Endothelial cell of umbilical vein (primary cell): ENCODE results near the gene CEBPZOS.

Experiments used
- JUN ChIP-seq: IDR thresholded peaks from 2 replicates; pipeline ENCODE4 v1.6.1; 2011; ENCODE audit warnings: borderline replicate concordance, low read depth; ENCODE audit not compliant: insufficient read length, insufficient read depth
- MYC ChIP-seq: IDR thresholded peaks from one replicate; pipeline ENCODE4 v1.6.1; 2011; ENCODE audit warnings: mild to moderate bottlenecking, low read depth, low read length
- POLR2A ChIP-seq: IDR thresholded peaks from 2 replicates; pipeline ENCODE4 v1.6.1; 2012; ENCODE audit warnings: low read depth, mild to moderate bottlenecking, control low read depth, low read length
- POLR2AphosphoS5 ChIP-seq: IDR thresholded peaks from 2 replicates; pipeline ENCODE4 v1.6.1; 2012; ENCODE audit warnings: low read depth, mild to moderate bottlenecking, control low read depth, low read length, moderate library complexity; ENCODE audit not compliant: insufficient read depth
- TF ChIP-seq, protein P1 (sequence below), 2 donors: IDR thresholded peaks; 1 replicate in 1 of 2; 2 replicates in 1 of 2; pipeline ENCODE4 v1.5.1; 2011; ENCODE audit warnings: low read length in 2 of 2, mild to moderate bottlenecking in 2 of 2, moderate library complexity in 2 of 2, control low read depth in 1 of 2, inconsistent platforms in 1 of 2, low read depth in 1 of 2; ENCODE audit not compliant: insufficient read depth in 1 of 2; ENCODE audit errors: extremely low read depth in 1 of 2

DNA sequence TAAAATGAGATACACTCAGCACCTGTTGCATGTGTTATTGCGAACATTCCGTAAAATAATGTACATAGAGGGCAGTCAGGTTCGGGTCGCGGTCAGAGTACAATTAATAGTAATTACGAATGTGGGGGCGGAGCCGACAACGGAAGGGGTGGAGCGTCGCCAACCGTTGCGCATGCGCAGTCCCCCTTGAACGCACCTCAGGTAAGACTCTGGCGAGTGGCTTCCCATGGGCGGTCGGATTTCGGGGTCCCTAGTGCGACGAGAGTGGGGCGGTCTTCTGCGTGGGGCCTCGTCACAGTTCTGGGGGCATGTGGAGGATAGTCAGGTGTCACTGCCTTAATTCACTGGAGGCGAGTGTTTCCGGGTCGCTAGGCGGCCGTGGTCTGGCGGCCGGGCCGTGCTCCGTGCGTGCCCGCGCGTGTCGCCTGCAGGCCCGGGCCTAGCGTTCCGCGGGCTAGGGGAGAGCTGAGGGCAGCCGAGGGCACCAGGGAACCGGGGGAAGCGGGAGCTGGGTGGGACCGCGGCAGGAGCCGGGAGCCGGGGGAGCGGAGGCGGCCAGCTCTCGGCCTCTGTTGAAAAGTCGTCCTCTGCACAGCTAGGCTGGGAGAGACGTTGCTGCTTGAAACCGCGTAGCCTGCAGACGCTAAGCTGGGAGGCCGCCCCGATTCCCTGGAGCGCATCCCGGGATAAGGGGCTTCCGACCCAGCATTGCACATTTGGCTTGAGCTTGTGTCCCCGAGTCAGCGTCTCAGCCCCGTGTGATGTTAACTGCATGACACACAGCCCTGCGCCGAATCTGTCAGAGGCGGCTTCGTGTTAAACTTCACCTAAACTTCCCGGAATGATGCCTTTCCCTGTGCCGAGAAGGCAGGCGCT lies at the start of gene CEBPZOS:
- TF ChIP-seq POLR2A (peak; percentile 56), POLR2AphosphoS5 (peak; percentile 59), MYC (no peak), JUN (no peak)
- TF ChIP-seq, protein P1, sequence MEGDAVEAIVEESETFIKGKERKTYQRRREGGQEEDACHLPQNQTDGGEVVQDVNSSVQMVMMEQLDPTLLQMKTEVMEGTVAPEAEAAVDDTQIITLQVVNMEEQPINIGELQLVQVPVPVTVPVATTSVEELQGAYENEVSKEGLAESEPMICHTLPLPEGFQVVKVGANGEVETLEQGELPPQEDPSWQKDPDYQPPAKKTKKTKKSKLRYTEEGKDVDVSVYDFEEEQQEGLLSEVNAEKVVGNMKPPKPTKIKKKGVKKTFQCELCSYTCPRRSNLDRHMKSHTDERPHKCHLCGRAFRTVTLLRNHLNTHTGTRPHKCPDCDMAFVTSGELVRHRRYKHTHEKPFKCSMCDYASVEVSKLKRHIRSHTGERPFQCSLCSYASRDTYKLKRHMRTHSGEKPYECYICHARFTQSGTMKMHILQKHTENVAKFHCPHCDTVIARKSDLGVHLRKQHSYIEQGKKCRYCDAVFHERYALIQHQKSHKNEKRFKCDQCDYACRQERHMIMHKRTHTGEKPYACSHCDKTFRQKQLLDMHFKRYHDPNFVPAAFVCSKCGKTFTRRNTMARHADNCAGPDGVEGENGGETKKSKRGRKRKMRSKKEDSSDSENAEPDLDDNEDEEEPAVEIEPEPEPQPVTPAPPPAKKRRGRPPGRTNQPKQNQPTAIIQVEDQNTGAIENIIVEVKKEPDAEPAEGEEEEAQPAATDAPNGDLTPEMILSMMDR (IDR thresholded peaks at IDR 0.05; ENCODE audit: extremely low read depth in 1 of 2, insufficient read depth in 1 of 2, low read depth in 1 of 2, low read length in 2 of 2): no peak
